NB4 (cell line): ENCODE measurements around the gene ADAMTS7.

Source experiments
- CTCF ChIP-seq: IDR thresholded peaks from one replicate; pipeline ENCODE4 v1.5.1; 2012; ENCODE audit warnings: low read depth, low read length
- MAX ChIP-seq: IDR thresholded peaks from 2 replicates; pipeline ENCODE4 v1.6.1; 2011; ENCODE audit warnings: low read depth, low read length

DNA sequence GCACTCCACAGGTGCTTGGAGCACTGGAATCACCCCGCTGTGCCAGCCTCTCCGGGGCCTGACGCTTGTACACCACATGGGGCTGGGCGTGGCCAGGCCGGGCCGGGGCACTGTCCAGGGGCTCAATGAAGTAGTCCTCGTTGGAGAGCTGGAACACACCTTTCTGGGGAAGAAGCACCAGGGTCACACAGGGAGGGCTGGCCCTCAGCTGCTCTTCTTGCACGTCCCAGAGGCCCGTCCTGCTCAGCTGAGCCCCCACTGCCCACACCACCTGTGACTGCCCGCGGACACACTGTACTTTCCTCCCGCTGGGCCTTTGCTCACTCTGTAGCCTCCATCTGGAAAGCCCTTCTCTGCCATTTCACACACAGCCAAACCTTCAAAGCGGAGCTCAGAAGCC is 13.3 kb downstream of the ADAMTS7 start:
- TF ChIP-seq CTCF = no peak
- TF ChIP-seq MAX = no peak
